ENCODE results near the gene EIPR1. TPM values are rescaled to one million over a fixed set of nuclear protein-coding genes. Genes with fewer than 3 reads are reported as not detected.

Gene EIPR1
- total and polyA plus RNA-seq, 4 donors = 26.2 to 45.4 (median 36.1) TPM

DNA sequence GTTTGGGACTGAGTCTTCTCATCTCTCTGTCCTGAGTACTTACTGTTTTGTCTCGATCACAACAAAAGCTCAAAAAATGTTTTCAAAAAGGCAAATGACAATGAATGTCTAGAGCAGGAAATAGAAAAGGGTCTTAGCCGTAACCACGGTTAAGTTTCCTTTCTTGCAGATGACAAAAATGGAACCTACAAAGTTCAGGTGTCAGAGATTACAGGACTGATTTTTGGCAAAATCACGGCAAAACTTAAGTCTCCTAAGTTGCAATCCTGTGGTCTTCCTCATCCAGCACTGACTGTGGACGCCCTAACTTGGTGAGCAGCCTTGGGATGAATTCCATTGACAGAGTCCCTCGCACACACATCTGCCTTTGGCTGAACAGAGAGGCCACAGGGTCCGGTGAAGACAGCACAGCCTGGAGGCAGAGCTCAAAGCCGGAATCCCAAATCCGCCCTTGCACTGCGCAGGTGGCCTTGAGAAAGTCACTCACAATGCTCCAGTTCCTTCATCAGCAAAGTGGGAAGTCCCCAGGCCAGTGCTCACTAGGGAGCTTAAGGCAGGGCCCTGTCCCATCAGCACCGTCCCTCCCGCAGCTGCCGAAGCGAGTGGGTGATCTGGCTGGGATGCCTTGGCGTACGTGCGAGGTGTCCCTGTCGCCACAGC, 55.2 kb downstream of the EIPR1 start:
- Histone ChIP-seq H3K36me3 (ENCODE audit: control insufficient read depth, insufficient read depth, low read length) (peaks cover 50% of the 10 kb centered on the region), H3K4me3 (ENCODE audit: low read depth, low read length) (no peak overlapping the region), H3K27ac (ENCODE audit: low read depth, low read length) (no peak overlapping the region), H3K9me3 (ENCODE audit: control insufficient read depth, insufficient read depth, low read length) (no peaks in the 10 kb centered on the region), H3K4me1 (ENCODE audit: control insufficient read depth, insufficient read depth, low read length) (peaks cover 11% of the 10 kb centered on the region), H3K27me3 (ENCODE audit: control insufficient read depth, insufficient read depth, low read length) (no peaks in the 10 kb centered on the region)
- no peak for DNase-seq (ENCODE audit: low read depth in 4 of 6, low spot score in 6 of 6)
- 96% methylated on average over 17 of the region's 18 CpGs for WGBS (ENCODE audit: insufficient coverage)

DNA sequence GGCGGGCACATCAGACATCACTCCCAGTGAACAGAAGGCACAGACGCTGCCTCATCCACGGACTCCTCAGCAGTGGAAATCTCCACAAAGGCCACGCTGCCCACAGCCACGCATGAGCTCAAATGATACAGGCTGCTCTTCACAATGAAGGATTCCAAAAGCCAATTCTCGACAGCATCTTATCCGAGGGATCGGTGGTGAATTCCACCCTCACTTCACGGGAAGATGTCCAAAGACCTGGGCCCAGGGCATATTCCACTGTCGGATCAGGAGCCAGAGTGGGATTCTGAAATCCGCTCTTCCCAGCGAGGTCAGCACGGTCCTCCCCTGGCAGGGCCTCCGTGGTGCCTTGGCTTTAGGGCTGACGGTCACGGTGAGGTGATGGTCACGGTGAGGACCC, 55.8 kb downstream of the EIPR1 start:
- Histone ChIP-seq H3K27ac (ENCODE audit: low read depth, low read length) (no peak overlapping the region), H3K9me3 (ENCODE audit: control insufficient read depth, insufficient read depth, low read length) (no peaks in the 10 kb centered on the region), H3K27me3 (ENCODE audit: control insufficient read depth, insufficient read depth, low read length) (no peaks in the 10 kb centered on the region), H3K4me3 (ENCODE audit: low read depth, low read length) (no peak overlapping the region), H3K4me1 (ENCODE audit: control insufficient read depth, insufficient read depth, low read length) (peaks cover 11% of the 10 kb centered on the region), H3K36me3 (ENCODE audit: control insufficient read depth, insufficient read depth, low read length) (peaks cover 54% of the 10 kb centered on the region)
- WGBS (ENCODE audit: insufficient coverage) = 93% methylated on average over 17 of the region's 17 CpGs
- no peak for DNase-seq (ENCODE audit: low read depth in 4 of 6, low spot score in 6 of 6)

DNA sequence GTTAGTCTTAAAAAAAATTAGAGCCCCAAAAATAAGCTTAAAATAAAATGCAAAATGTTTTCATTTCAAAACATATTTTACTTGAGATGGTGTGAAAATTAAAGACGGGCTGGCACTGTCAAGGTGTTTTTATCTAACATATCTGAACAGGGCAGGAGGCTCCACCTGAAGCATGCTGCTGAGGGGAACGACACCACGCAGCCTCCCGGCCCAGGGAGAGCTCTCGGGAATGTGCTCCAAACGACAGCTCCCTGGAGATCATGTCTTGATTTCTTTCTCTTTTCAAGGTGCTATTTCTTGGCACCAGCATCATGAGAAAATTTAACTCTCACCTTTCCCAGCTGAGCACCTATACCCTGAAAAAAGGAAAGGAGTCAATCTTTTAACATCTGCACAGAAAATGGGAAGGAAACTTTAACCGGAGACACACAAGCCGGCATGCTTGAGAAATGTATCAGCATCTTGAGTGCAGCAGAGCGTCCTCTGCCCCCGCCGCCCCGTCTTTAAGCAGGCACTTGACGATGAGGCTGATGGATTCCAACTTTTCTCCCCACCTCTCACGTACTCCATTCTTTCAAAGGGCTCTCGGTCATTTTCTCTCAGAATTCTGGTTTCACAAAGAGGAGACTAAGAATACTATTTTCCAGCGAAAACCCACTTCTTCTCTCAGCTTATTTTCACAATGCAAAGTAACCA, 56.6 kb downstream of the EIPR1 start:
- Histone ChIP-seq H3K4me1 (ENCODE audit: control insufficient read depth, insufficient read depth, low read length) (peaks cover 11% of the 10 kb centered on the region), H3K4me3 (ENCODE audit: low read depth, low read length) (no peak overlapping the region), H3K9me3 (ENCODE audit: control insufficient read depth, insufficient read depth, low read length) (no peaks in the 10 kb centered on the region), H3K27ac (ENCODE audit: low read depth, low read length) (no peak overlapping the region), H3K27me3 (ENCODE audit: control insufficient read depth, insufficient read depth, low read length) (no peaks in the 10 kb centered on the region), H3K36me3 (ENCODE audit: control insufficient read depth, insufficient read depth, low read length) (peaks cover 54% of the 10 kb centered on the region)
- WGBS (ENCODE audit: insufficient coverage) = 65% methylated on average over 16 of the region's 16 CpGs
- no peak for DNase-seq (ENCODE audit: low read depth in 4 of 6, low spot score in 6 of 6)

DNA sequence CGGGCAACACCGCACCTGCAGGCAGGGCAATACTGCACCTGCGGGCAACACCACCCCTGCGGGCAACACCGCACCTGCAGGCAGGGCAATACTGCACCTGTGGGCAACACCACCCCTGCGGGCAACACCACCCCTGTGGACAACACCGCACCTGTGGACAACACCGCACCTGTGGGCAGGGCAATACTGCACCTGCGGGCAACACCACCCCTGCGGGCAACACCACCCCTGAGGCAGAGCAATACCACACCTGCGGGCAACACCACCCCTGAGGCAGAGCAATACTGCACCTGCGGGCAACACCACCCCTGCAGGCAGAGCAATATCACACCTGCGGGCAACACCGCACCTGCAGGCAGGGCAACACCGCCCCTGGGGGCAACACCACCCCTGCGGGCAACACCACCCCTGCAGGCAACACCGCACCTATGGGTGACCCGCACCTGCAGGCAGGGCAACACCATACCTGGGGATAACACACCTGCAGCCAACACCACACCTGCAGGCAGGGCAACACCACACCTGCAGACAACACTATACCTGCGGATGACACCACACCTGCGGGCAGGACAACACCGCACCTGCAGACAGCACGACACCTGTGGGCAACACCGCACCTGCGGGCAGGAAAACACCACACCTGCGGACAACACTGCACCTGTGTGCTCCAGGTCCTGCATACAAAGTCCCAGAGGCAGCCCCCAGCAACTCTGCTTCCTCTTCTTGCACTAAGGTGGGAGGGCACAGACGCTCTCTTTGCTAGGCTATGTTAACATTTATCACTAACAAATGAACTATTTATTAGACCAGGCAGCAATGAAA, 57.7 kb downstream of the EIPR1 start:
- Histone ChIP-seq H3K27ac (ENCODE audit: low read depth, low read length) (no peak overlapping the region), H3K9me3 (ENCODE audit: control insufficient read depth, insufficient read depth, low read length) (no peaks in the 10 kb centered on the region), H3K36me3 (ENCODE audit: control insufficient read depth, insufficient read depth, low read length) (peaks cover 46% of the 10 kb centered on the region), H3K4me1 (ENCODE audit: control insufficient read depth, insufficient read depth, low read length) (peaks cover 11% of the 10 kb centered on the region), H3K27me3 (ENCODE audit: control insufficient read depth, insufficient read depth, low read length) (no peaks in the 10 kb centered on the region), H3K4me3 (ENCODE audit: low read depth, low read length) (no peak overlapping the region)
- WGBS (ENCODE audit: insufficient coverage) = 90% methylated on average over 14 of the region's 26 CpGs
- no peak for DNase-seq (ENCODE audit: low read depth in 4 of 6, low spot score in 6 of 6)

DNA sequence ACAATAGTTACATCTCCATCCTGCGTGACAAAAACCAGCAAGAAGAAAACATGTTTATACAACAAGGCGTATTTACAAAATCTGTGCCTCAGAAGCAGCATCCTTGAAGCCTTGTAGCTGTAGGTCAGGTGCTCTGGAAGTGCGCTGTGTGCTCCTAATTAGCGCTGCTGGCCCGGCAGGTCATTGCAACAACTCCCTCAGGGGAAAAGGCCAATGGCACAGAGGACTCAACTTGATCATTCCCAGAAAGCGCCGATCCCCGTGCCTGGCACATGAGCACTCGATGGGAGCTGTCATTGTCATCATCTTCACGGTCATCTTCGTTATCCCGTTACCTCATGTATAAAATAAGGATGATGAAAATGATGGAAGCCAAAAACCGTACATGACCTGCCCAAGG, 58.5 kb downstream of the EIPR1 start:
- WGBS (ENCODE audit: insufficient coverage) = 91% methylated on average over 10 of the region's 13 CpGs
- no peaks in the 10 kb centered on the region for H3K9me3 ChIP-seq (ENCODE audit: control insufficient read depth, insufficient read depth, low read length)
- DNase-seq (ENCODE audit: low read depth in 4 of 6, low spot score in 6 of 6) = no peak
- peaks cover 38% of the 10 kb centered on the region for H3K36me3 ChIP-seq (ENCODE audit: control insufficient read depth, insufficient read depth, low read length)
- H3K4me1 ChIP-seq (ENCODE audit: control insufficient read depth, insufficient read depth, low read length) = peaks cover 18% of the 10 kb centered on the region
- H3K27me3 ChIP-seq (ENCODE audit: control insufficient read depth, insufficient read depth, low read length) = no peaks in the 10 kb centered on the region
- no peak overlapping the region for H3K4me3 ChIP-seq (ENCODE audit: low read depth, low read length)
- H3K27ac ChIP-seq (ENCODE audit: low read depth, low read length) = no peak overlapping the region

DNA sequence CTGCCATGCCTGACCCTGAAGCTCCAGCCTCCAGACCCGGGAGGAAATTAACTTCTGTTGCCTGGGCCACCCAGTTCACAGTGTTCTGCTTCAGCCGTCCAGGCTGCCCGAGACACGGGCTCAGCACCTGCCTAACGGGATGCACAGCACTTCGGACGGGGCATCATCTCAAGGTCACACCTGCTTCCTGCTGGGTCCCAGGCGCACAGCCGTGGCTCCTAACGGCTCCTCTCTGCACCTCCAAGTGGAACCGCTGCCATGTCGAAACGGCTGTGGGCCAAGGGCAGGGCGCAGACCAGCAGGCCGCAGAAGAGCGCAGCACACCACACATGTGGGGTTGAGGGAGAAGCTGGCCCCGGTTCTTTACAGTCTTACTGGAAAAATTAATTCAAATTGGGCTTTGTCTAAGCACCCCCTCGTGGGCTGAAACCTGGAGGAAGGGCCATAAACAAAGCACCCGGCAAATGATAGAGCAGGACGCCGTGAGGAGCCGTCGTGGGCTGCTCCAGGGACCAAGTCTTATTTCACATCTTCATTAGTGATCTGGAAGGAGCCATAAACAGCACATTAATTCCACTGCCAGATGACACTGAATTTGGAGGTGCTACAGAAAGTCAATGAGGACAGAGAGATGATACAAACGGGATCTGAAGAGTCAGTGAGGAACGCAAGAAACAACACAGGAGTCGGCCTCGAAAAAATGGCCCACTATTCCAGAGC, 59.6 kb downstream of the EIPR1 start:
- Histone ChIP-seq H3K27me3 (ENCODE audit: control insufficient read depth, insufficient read depth, low read length) (no peaks in the 10 kb centered on the region), H3K36me3 (ENCODE audit: control insufficient read depth, insufficient read depth, low read length) (peaks cover 29% of the 10 kb centered on the region), H3K4me1 (ENCODE audit: control insufficient read depth, insufficient read depth, low read length) (peaks cover 28% of the 10 kb centered on the region), H3K27ac (ENCODE audit: low read depth, low read length) (no peak overlapping the region), H3K4me3 (ENCODE audit: low read depth, low read length) (no peak overlapping the region), H3K9me3 (ENCODE audit: control insufficient read depth, insufficient read depth, low read length) (no peaks in the 10 kb centered on the region)
- WGBS (ENCODE audit: insufficient coverage) = 81% methylated on average over 25 of the region's 27 CpGs
- DNase-seq (ENCODE audit: low read depth in 4 of 6, low spot score in 6 of 6) = peak in 1 of 6 donors; percentile 74

DNA sequence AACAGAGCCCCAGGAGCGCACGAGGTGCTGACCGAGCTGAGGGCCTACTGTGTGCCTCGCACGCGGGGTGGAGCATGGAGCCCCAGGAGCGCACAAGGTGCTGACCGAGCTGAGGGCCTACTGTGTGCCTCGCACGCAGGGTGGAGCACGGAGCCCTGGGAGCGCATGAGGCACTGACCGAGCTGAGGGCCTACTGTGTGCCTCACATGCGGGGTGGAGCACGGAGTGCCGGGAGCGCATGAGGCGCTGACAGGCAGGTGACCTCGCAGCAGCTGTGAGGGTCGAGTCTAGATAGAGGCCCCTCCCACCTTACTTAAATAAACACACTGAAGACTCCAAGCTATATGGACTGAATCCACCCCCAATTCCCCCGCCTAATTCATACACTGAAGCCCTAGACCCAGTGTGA, 60.3 kb downstream of the EIPR1 start:
- no peak overlapping the region for H3K27ac ChIP-seq (ENCODE audit: low read depth, low read length)
- no peaks in the 10 kb centered on the region for H3K9me3 ChIP-seq (ENCODE audit: control insufficient read depth, insufficient read depth, low read length)
- H3K4me3 ChIP-seq (ENCODE audit: low read depth, low read length) = no peak overlapping the region
- H3K27me3 ChIP-seq (ENCODE audit: control insufficient read depth, insufficient read depth, low read length) = no peaks in the 10 kb centered on the region
- H3K4me1 ChIP-seq (ENCODE audit: control insufficient read depth, insufficient read depth, low read length) = peaks cover 29% of the 10 kb centered on the region
- WGBS (ENCODE audit: insufficient coverage) = 97% methylated on average over 19 of the region's 21 CpGs
- H3K36me3 ChIP-seq (ENCODE audit: control insufficient read depth, insufficient read depth, low read length) = peaks cover 24% of the 10 kb centered on the region
- DNase-seq (ENCODE audit: low read depth in 4 of 6, low spot score in 6 of 6) = no peak

DNA sequence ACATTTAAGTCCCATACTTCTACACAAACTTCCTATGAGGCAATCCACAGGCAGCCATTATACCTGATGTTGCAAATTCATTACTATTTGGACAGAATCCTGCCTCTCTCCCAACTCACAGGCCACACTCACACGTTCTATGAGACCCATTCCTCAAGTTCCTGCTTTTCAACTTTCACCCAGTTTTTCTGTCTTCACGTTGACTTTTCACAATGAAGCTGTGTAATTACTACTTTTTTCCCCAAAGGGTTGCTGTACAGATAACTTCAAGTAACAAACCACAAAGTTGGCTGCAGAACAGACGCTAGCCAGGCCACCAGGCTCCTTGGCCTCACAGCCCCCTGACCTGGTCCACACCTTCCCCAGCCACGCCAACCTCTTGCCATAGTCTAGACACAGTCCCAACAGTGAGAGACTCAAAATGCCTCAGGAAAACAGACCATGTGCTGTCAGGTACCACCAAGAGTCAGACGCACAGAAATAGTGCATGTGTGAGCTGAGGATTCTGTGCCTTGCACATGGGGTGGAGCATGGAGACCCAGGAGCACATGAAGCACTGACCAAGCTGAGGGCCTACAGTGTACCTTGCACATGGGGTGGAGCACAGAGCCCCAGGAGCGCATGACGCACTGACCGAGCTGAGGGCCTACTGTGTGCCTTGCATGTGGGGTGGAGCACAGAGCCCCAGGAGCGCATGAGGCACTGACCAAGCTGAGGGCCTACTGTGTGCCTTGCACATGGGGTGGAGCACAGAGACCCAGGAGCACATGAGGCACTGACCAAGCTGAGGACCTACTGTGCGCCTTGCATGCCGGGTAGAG, 61.0 kb downstream of the EIPR1 start:
- no peak for DNase-seq (ENCODE audit: low read depth in 4 of 6, low spot score in 6 of 6)
- Histone ChIP-seq H3K36me3 (ENCODE audit: control insufficient read depth, insufficient read depth, low read length) (peaks cover 21% of the 10 kb centered on the region), H3K4me1 (ENCODE audit: control insufficient read depth, insufficient read depth, low read length) (peaks cover 29% of the 10 kb centered on the region), H3K4me3 (ENCODE audit: low read depth, low read length) (no peak overlapping the region), H3K27ac (ENCODE audit: low read depth, low read length) (no peak overlapping the region), H3K9me3 (ENCODE audit: control insufficient read depth, insufficient read depth, low read length) (no peaks in the 10 kb centered on the region), H3K27me3 (ENCODE audit: control insufficient read depth, insufficient read depth, low read length) (no peaks in the 10 kb centered on the region)
- WGBS (ENCODE audit: insufficient coverage) = 97% methylated on average over 11 of the region's 11 CpGs

DNA sequence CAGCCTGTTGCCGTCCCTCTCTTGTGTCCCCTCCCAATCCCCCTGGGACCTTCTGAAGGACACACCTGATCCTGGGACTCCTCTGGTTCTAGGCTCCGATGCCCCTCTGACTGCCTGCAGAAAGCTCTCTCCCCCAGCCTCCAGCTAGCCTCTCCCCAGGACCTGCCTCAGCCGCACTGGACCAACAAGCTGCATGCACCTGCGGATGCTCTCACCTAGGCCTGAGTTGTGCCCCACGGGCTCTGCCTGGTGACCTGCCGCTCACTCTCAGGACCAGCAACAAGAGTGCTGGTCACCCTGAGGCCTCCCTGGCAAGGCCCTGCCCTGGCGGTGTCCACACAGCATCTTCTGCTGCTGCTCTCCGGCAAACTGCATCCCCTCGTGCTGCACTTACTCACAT, 63.0 kb downstream of the EIPR1 start:
- Histone ChIP-seq H3K4me3 (ENCODE audit: low read depth, low read length) (no peak overlapping the region), H3K9me3 (ENCODE audit: control insufficient read depth, insufficient read depth, low read length) (no peaks in the 10 kb centered on the region), H3K4me1 (ENCODE audit: control insufficient read depth, insufficient read depth, low read length) (peaks cover 24% of the 10 kb centered on the region), H3K27me3 (ENCODE audit: control insufficient read depth, insufficient read depth, low read length) (no peaks in the 10 kb centered on the region), H3K27ac (ENCODE audit: low read depth, low read length) (no peak overlapping the region), H3K36me3 (ENCODE audit: control insufficient read depth, insufficient read depth, low read length) (peaks cover 17% of the 10 kb centered on the region)
- DNase-seq (ENCODE audit: low read depth in 4 of 6, low spot score in 6 of 6) = no peak
- WGBS (ENCODE audit: insufficient coverage) = 78% methylated on average over 8 of the region's 9 CpGs

All from spinal cord (tissue), 10 donors.